ENCODE results near the gene GPSM1. TPM values are rescaled to one million over a fixed set of nuclear protein-coding genes. Genes with fewer than 3 reads are reported as not detected.
A peak's percentile ranks its signal among the peaks of the same experiment; 100 is the strongest.

The GPSM1 gene
- total RNA-seq, 1 donor from 2014 or later = 19.2 TPM

DNA sequence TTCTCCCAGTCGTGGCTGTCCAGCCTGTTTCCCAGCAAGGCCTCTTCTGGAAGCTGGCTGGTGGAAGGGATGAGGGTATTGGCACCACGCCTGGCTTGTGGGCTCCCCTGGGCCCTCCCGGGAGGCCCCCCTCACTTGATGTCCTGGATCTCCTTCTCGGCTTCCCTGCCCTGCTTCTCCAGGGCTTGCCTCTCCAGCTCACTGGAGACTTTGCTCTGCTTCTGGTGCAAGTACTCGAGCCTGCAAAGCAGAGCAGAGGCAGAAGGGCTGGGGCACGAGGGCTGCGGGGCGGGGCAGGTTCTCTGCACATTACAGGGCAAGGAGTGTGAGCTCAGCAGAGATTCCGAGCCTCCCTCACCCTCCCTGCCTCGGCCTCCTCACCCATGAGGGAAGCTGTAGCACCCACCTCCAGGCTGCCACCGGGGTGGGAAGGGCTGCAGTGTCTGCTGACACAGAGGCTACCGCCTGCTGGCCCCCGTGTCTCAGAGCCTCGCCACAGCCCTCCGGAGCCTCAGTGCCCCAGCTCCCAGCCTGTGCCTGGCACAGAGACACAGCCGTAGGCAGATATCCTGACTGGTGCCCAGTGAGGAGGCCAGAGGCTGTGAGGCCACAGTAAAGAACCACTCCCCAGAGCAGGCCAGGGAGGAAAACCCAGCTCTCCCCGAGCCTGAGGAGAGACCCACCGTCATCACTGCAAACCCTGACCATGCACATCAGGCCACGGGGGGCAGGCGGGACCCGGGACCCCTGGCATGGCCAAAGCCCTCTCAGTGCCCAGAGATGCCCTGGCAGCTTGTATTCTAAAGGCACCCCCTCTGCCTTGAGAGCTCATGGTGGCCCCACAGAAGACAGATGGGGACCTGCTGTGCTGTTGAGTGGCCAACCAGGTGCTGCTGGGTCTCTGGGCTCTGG lies 65.5 kb downstream of the GPSM1 start:
- DNase-seq = no peak
- TF ChIP-seq, protein P1, sequence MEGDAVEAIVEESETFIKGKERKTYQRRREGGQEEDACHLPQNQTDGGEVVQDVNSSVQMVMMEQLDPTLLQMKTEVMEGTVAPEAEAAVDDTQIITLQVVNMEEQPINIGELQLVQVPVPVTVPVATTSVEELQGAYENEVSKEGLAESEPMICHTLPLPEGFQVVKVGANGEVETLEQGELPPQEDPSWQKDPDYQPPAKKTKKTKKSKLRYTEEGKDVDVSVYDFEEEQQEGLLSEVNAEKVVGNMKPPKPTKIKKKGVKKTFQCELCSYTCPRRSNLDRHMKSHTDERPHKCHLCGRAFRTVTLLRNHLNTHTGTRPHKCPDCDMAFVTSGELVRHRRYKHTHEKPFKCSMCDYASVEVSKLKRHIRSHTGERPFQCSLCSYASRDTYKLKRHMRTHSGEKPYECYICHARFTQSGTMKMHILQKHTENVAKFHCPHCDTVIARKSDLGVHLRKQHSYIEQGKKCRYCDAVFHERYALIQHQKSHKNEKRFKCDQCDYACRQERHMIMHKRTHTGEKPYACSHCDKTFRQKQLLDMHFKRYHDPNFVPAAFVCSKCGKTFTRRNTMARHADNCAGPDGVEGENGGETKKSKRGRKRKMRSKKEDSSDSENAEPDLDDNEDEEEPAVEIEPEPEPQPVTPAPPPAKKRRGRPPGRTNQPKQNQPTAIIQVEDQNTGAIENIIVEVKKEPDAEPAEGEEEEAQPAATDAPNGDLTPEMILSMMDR (IDR thresholded peaks at IDR 0.05) = no peak
- H3K27me3 ChIP-seq (ENCODE audit: low read depth) = no peaks in the 10 kb centered on the region
- no peaks in the 10 kb centered on the region for H3K4me1 ChIP-seq
- H3K4me3 ChIP-seq = no peak overlapping the region
- no peak overlapping the region for H3K27ac ChIP-seq
- H3K36me3 ChIP-seq = peaks cover 91% of the 10 kb centered on the region
- intact Hi-C loops (cut with DNase I) = no loop called here
- no peak for ATAC-seq
- H3K9me3 ChIP-seq = no peaks in the 10 kb centered on the region

DNA sequence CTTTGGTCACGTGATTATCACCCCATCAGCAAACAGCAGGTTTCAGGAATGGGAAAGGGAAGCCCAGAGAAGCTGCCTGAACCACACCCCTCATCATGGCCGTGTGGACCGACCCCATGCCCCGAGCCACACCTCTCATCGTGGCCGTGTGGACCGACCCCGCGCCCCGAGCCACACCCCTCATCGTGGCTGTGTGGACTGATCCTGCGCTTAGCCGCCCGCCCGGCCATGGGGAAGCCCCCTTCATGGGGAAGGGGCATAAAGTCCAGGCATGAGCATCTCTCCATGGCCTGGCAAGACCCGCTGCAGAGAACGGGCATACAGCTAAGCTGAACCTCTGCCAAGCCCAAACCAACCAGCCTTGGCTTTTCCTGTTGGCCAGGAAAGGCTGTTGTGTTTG lies 66.2 kb downstream of the GPSM1 start:
- no peaks in the 10 kb centered on the region for H3K9me3 ChIP-seq
- ATAC-seq (no peak), DNase-seq (no peak)
- H3K27ac ChIP-seq = no peak overlapping the region
- intact Hi-C loops (cut with DNase I) = no loop called here
- H3K27me3 ChIP-seq (ENCODE audit: low read depth) = no peaks in the 10 kb centered on the region
- peaks cover 4% of the 10 kb centered on the region for H3K4me1 ChIP-seq
- TF ChIP-seq, protein P1 (IDR thresholded peaks at IDR 0.05) = no peak
- peaks cover 88% of the 10 kb centered on the region for H3K36me3 ChIP-seq
- H3K4me3 ChIP-seq = no peak overlapping the region

DNA sequence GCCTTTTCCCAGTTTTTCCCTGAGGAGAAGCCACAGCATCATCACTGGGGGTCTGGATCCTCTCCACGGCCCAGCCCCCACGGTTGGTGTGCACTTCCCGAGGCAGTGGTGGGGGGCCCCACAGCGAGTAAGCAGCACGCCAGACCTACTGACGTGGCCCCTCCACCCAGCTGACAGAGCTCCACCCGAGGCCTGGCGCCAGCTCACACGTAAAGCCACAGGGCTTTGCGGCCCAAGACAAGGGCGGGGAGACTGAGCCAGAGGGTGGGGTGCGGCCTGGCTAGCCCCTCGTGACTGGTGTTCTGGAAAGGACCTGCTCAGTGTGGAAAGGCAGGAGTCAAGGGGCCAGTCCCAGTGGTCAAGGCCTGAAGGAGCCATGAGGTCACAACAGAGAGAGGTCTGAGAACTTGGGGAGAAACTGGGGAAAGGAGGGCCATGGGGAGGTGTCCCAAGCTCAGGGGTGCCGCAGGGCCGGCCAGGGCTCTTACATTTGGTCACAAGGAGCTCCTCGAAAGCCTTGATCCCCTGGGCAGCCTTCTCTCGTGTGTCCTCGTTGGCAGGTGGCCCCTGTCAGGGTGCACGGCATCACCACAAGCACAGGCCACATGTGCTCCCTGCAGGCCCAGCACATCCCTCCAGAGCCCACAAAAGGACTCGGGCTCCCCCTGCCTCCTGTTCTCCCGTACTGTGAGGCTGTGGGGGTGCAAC lies 67.1 kb downstream of the GPSM1 start:
- TF ChIP-seq, protein P1 (IDR thresholded peaks at IDR 0.05) = no peak
- DNase-seq (no peak), ATAC-seq (peak in 1 of 2 donors; percentile 8)
- intact Hi-C loops (cut with DNase I) = no loop called here
- H3K4me3 ChIP-seq = no peak overlapping the region
- peaks cover 13% of the 10 kb centered on the region for H3K4me1 ChIP-seq
- no peak overlapping the region for H3K27ac ChIP-seq
- H3K9me3 ChIP-seq = no peaks in the 10 kb centered on the region
- no peaks in the 10 kb centered on the region for H3K27me3 ChIP-seq (ENCODE audit: low read depth)
- H3K36me3 ChIP-seq = peaks cover 83% of the 10 kb centered on the region

DNA sequence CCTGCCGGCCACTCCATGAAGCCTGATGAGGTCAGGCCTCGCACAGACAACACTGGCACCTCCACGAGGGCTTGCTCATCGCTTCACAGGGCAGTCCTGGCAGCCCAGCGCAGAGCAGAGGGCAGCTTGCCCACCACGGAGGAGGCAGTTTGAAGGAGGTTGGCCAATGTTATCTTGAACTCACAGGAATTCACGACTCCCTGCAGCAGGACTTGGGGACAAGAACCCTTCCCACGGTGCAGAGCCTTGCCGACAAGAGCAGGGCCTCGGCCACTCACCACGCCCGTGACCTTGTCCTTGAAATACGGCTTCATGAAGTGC lies 67.6 kb downstream of the GPSM1 start:
- Histone ChIP-seq H3K36me3 (peaks cover 78% of the 10 kb centered on the region), H3K9me3 (no peaks in the 10 kb centered on the region), H3K27me3 (ENCODE audit: low read depth) (no peaks in the 10 kb centered on the region), H3K27ac (no peak overlapping the region), H3K4me3 (no peak overlapping the region), H3K4me1 (peaks cover 14% of the 10 kb centered on the region)
- intact Hi-C loops (cut with DNase I) = no loop called here
- ATAC-seq = no peak
- no peak for DNase-seq
- TF ChIP-seq, protein P1 (IDR thresholded peaks at IDR 0.05) = no peak

DNA sequence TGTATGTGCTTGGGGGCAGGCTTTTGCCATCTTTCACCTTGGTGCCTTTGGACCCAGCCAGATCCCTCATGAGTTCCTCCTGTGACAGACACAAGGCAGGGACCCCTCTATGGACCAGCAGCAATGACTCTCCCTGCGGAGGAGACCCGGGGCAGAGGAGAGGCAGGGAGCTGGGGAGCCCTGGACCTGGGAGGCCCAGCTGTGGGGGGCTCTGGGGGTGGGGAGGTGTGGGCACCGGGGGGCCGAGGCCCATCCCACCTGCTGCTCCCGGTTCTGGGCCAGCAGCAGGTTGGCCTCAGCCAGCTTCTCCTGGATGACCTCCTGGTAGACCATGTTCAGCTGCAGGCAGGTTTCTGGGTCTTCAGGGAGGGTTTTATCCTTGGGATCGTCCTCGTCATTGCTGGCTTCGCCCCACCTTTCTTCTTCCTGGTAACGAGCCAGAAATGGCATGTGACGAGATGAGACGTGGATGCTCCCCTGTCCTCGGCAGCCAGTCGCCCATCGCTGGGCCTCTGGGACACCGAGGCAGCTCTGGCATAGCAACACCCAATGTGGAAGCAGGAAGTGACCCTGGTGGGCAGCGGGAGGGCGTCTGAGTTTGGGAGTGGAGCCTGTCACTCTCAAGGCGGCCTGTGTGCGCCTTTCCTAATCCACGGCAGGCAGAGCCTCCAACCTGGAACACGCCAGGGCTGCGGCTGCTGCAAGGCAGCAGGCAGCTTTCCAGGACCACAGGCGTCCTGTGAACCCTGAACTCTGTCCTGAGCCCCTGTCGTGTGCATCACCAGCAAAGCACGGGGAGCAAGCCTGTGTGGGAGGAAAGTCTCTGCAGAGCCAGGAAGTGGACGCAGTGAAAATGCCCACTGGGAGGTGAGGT lies 68.2 kb downstream of the GPSM1 start:
- Histone ChIP-seq H3K4me3 (no peak overlapping the region), H3K4me1 (peaks cover 18% of the 10 kb centered on the region), H3K27me3 (ENCODE audit: low read depth) (no peaks in the 10 kb centered on the region), H3K27ac (no peak overlapping the region), H3K36me3 (peaks cover 77% of the 10 kb centered on the region), H3K9me3 (no peaks in the 10 kb centered on the region)
- intact Hi-C loops (cut with DNase I) = no loop called here
- DNase-seq (no peak), ATAC-seq (no peak)
- TF ChIP-seq, protein P1 (IDR thresholded peaks at IDR 0.05) = no peak

All from lower lobe of right lung (tissue), 2 donors.